HG02852 (cell line): ENCODE results near the gene RTTN.
A peak's percentile ranks its signal among the peaks of the same experiment; 100 is the strongest.
"Not testable (repeated sequence)": the region's sequence is repeated elsewhere in the genome, so short reads cannot be mapped to it uniquely, and the experiment has no call there.

Experiments used
- ATAC-seq: cut with Tn5 transposase; IDR thresholded peaks from one replicate; pipeline ENCODE4 v1.9.1; 2021; ENCODE audit warnings: mild to moderate bottlenecking, moderate library complexity; ENCODE audit not compliant: unreplicated experiment

RTTN gene

DNA sequence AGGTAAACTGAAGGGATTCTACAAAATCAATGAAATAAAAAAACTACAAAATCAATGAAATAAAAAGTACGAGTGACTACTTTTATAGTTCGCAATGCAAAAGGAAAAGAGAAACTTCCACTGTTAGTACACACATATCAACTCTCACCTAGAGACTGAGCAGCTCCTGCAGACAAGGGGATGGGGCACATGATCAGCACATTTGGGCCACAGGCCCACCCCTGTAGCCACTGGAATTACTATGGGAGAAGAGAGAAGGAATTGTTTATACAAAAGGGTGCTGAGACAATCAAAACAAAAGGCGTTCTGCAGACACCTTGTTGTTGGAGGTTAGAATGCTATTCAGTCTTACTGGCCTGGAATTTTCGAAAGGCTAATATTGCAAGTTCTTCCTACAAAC is 223.1 kb downstream of the RTTN start:
- no peak for ATAC-seq

- peak; percentile 42 for ATAC-seq
Observed at GRCh38 chr18:69981948-69982347, 223.5 kb downstream of the RTTN start.

GRCh38 chr18:69980982-69981804 is 224.3 kb downstream of the RTTN start:
- no peak for ATAC-seq

DNA sequence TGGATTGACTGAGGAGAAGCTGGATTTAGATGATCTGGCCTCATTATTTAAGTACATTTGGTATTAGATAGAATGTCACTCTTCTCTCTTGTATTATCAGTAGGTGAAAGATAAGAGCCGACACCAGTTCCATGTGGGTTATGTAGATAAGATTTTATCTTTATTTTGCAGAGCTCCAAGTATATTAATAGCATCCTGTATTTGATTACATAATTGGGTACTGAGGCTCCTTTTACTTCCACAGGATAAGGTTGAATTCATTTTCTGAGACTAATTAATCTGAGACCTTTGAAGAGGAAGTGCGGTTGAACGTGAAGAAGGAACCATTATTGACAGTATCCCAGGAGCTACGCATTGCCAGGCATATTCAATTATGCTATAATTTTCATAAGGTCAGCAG is 225.0 kb downstream of the RTTN start:
- ATAC-seq = no peak

DNA sequence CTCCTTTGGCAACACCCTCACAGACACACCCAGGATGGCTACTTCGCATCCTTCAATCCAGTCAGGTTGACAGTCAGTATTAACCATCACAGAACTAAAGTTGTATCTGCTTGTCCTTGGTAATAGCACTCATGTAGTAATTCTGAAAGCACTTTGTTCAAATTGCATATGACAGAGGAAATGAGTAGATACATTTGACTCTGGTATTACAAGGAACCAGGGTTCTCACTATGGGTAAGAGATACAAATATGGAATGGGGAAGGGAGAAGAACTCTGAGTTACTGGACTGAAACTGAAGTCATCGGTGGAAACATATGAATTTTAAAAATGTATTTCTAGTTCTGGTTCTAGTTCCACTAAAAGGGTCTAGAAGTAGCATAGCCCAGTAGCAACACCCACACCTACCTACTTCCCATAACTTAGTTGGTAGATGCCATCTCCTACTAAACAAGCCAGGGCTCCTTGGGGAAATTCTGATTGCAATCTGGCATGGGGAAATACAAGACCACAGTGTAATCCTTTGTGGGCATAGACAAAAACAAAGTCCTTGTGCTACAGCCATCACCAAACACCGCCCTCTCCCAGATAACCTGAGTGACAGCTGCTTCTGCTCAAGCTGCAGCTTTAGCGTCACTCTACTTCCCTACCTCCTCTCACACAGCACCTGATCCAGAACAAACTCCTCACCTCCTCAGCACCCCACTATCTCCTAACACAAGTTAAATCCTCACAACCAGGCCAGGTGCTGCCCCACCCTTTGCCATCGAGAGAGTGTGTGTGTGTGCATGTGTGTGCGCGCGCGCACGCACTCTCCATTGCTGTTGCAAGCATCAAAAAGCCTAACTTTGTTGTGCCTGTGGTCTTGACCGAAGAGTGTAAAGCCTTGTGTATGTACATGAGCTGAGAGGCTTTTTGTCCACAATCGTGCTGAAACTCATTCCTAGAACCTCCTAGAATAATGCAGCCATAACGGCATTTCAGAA is 226.5 kb downstream of the RTTN start:
- ATAC-seq = peak; percentile 85

DNA sequence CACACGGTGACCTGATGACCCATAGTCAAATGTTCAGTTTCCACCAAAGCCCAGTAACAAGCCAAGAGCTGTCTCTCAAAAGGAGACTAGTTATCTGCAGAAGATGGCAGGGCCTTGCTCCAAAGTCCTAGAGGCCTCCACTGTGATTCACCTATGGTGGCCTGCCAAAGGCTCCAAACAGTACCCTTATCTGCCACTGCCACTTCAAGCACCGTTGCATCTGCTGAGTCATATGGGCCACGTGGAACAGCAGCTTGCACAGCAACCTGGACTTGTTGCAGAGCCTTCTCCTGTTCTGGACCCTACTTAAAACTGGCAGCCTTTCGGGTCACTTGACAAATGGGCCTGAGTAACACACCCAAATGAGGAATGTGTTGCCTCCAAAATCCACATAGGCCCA is 230.2 kb downstream of the RTTN start:
- not testable (repeated sequence) for ATAC-seq

- no peak for ATAC-seq
Observed at GRCh38 chr18:69974365-69974764, 231.1 kb downstream of the RTTN start.

GRCh38 chr18:69969491-69969890 is 236.0 kb downstream of the RTTN start:
- ATAC-seq = no peak

DNA sequence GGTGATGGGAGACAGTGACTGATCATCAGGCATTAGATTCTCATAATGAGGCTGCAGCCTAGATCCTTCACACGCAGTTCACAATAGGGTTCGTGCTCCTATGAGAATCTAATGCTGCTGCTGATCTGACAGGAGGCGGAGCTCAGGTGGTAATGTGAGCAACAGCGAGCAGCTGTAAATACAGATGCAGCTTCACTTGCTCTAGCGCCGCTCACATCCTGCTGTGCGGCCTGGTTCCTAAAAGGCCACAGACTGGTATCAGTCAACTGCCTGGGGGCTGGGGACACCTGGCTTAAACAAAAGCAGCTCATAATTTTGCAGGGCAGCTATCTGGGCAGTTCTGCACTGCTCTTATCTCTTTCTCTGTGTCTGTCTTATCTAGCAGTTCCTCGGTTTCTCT is 237.4 kb downstream of the RTTN start:
- no peak for ATAC-seq

- ATAC-seq = no peak
Observed at GRCh38 chr18:69963196-69963595, 242.3 kb downstream of the RTTN start.

- no peak for ATAC-seq
Observed at GRCh38 chr18:69961718-69962117, 243.8 kb downstream of the RTTN start.

- peak; percentile 68 for ATAC-seq
Observed at GRCh38 chr18:69958422-69958821, 247.1 kb downstream of the RTTN start.

DNA sequence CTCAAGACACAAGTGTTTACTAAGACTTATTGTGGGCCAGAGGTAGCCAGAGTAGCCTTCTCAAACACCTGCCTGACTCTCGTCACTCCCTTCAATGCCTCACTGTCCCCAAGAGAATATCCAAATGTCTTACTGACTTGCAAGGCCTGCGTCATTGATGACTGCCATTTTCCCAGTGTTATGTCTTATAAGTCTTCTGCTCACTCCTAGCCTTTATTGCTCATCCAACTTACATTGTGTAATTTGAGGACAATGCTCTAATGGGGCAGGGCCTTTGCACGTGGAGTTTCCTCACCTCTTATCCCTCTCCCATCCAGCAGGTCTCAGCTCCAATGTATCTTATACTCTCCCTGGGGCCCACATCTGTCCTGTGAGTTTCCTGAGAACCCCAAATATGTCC is 247.7 kb downstream of the RTTN start:
- ATAC-seq = no peak

DNA sequence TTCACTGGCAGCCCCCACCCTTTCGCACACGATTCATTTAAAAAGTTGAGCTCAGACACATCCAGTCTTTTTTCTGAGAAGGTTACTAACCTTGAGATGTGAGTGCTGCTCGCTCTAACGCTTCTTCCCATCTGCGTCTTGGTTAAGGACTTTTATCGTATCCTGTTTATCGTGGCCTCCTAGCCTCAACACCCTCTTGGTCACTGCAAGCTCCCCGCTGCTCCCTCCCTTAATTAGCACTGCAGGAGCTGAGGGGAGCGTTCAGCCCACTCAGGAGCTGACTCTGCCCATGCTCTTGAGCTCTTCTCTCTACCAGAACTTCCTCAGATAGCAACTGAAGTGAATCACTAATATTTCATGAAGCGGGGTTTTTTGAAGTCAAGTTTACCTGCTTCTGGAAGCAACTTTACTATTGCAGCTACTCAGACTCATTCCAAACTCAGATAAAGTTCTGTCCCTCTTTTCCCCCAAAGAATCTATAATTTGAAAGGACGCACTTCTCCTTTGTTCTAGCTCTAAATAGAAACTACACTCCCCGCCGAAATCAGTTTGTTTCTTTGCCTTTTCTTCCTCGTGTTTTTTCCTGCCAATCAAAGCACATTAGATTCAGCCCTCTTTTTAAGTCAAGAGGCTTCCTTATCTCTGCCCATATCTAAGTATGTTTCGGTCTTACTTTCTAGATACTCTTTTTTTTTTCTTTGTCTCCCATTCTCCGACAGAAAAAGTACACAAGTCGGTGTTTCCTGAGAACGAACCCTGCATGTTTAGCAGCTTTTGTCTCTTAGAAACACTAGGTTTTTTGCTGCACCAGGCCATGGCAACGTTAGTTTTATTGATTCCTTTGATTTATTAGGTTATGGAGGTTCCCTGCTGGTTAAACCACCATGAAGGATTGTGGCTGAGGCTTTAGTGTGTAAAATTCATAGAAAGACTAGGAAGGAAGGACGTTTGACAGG is 248.5 kb downstream of the RTTN start:
- ATAC-seq = peak; percentile 26

GRCh38 chr18:69956057-69956456 is 249.4 kb downstream of the RTTN start:
- no peak for ATAC-seq

GRCh38 chr18:69954719-69955480 is 250.6 kb downstream of the RTTN start:
- no peak for ATAC-seq

- ATAC-seq = no peak
Observed at GRCh38 chr18:69953191-69953590, 252.3 kb downstream of the RTTN start.
